ENCODE data around the gene OR6S1. TPM values are rescaled to one million over a fixed set of nuclear protein-coding genes. Genes with fewer than 3 reads are reported as not detected.

OR6S1 gene, protein sequence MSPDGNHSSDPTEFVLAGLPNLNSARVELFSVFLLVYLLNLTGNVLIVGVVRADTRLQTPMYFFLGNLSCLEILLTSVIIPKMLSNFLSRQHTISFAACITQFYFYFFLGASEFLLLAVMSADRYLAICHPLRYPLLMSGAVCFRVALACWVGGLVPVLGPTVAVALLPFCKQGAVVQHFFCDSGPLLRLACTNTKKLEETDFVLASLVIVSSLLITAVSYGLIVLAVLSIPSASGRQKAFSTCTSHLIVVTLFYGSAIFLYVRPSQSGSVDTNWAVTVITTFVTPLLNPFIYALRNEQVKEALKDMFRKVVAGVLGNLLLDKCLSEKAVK
- total RNA-seq (2022; extraction: Qiagen RNA extraction; ENCODE audit: low read depth): not detected in 5 replicates

DNA sequence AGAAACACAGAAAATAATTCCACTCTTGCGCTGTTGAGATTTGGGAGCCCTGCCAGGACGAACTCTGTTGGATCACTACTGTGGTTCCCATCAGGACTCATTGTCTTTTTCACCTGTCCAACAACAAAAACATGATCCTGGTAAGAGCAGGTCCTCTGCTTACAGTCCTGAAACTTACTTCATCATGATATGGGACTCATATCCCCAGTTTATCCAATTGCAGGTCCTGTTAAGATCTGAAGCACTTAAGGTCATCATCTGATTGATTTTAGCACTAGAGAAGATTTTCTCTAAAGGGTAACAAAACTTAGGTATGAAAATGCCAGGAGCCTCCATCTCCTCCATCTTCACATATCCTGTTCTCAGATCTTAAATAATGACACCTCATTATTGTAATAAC is at the start of gene OR6S1:
TSS of gene OR6S1 (minus strand) at position 101 of the 400 bp plus-strand sequence. CDS start at position 101, 0 bp downstream.

DNA sequence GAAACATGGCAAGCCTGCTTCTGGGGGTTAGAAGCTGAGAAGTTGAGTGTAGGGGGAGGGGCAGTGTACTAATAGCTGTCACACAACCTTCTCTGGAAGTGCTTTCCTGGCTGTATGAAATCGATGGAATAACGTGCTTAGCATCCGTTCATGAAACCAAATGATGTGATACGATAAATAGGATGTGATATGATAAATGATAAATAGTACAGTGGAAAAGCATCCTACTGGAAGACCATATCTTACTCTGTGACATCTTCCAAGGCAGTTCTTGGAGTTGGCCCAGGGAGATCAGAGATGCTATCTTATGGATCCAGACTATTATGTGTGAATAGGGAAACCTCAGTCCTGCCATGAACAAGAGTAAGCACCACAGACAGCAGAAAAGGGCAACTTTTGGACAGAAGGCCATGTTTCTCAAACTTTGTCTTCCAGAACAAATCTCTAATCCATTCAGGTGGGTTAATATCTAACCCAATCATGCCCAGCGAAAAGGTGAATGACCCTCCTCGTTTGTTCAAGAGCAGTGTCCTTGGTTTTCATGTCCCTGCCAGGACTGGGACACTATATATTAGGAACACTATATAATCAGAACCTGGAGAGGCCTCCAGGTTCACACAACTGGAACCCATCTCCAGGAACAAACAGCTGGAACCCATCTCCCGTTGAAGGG is 46.8 kb upstream of the OR6S1 start, which contains the start of gene ANG:
TSS of gene ANG (plus strand) at position 598 of the 673 bp plus-strand sequence. CDS start 4,801 bp downstream, outside the sequence.

DNA sequence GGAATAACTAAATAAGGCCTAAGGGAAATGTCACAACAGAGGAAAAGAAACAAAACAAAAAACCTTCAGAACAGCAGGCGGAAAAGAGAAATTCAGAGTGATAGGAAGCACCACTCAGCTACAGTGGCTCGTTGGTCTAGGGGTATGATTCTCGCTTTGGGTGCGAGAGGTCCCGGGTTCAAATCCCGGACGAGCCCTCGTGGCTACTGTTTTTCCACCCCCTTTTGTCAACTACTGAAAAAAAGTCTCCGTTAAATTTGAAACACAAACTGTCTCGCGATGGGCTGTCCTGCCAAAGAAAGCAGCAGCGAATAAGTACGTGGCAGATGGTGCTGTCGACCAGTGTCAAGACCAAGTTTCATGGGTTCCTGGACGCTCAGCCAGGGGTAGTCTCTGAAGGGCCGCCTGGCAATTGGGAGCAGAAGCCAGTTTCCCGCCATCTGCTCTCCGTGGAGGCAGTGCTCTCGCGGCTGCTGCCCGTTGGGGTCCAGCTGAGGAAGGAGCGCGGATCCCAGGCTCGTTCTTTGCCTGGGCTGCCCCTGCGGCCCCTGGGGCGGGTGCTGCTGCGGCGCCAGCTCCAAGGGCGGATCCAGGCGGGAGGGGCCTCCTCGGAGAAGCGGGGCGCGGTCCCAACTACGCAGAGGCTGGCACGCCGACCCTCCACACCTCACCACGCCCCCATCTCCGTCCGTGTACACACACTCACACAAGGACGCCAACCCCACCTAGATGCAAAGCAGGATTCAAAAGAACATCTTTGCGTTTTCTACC is 42.6 kb upstream of the OR6S1 start, which contains the start of gene RNASE4:
TSS of gene RNASE4 (plus strand) at position 670 of the 771 bp plus-strand sequence. CDS start 14,812 bp downstream, outside the sequence.

DNA sequence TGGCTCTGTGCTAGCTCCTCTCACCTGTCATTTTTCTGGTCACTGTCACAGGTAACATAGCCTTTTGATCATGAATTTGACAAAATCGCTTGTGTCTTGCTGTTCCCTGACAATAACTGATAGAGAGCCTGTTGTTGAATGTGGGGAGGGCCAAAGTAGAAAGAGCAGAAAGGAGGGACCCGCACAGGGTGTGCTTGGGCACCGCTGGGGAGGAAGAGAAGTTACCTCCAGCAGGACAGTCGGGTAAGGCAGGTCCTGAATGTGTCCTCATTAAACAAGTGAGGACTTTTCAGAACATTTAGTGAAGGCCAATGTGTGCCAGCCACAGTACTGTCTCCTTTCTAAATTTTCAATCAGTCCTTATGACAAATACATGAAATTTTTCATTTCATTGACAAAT is 50.3 kb downstream of the OR6S1 start, which contains the start of gene RNASE12:
TSS of gene RNASE12 (minus strand) at position 142 of the 400 bp plus-strand sequence. CDS start 653 bp downstream, outside the sequence.

Other genes starting within 250 kb of the OR6S1 start
- 8.4 to 11.9 TPM (median 10.9 TPM) in 5 replicates for gene TEP1, start 228.2 kb downstream of the OR6S1 start, total RNA-seq (2022; extraction: Qiagen RNA extraction; ENCODE audit: low read depth)
- 0.01 TPM in 1 of 5 replicates, not detected in the others for gene KLHL33, start 205.5 kb downstream of the OR6S1 start, total RNA-seq (2022; extraction: Qiagen RNA extraction; ENCODE audit: low read depth)
- gene OSGEP, start 186.9 kb downstream of the OR6S1 start, total RNA-seq (2022; extraction: Qiagen RNA extraction; ENCODE audit: low read depth): 23.9 to 30.0 TPM (median 26.1 TPM) in 5 replicates
- gene APEX1, start 186.5 kb downstream of the OR6S1 start, total RNA-seq (2022; extraction: Qiagen RNA extraction; ENCODE audit: low read depth): 262 to 275 TPM (median 270 TPM) in 5 replicates
- 30.6 to 38.5 TPM (median 35.8 TPM) in 5 replicates for gene PIP4P1, start 180.3 kb downstream of the OR6S1 start, total RNA-seq (2022; extraction: Qiagen RNA extraction; ENCODE audit: low read depth)
- 171 to 195 TPM (median 176 TPM) in 5 replicates for gene PNP, start 172.3 kb downstream of the OR6S1 start, total RNA-seq (2022; extraction: Qiagen RNA extraction; ENCODE audit: low read depth)
- 0.19 to 0.30 TPM (median 0.26 TPM) in 4 of 5 replicates, not detected in the other for gene RNASE10, start 136.2 kb downstream of the OR6S1 start, total RNA-seq (2022; extraction: Qiagen RNA extraction; ENCODE audit: low read depth)
- gene RNASE9, start 80.6 kb downstream of the OR6S1 start, total RNA-seq (2022; extraction: Qiagen RNA extraction; ENCODE audit: low read depth): not detected in 5 replicates
- gene RNASE11, start 53.7 kb downstream of the OR6S1 start, total RNA-seq (2022; extraction: Qiagen RNA extraction; ENCODE audit: low read depth): not detected in 5 replicates
- not detected in 5 replicates for gene RNASE12, start 50.3 kb downstream of the OR6S1 start, total RNA-seq (2022; extraction: Qiagen RNA extraction; ENCODE audit: low read depth)
- gene RNASE4, start 42.9 kb upstream of the OR6S1 start, total RNA-seq (2022; extraction: Qiagen RNA extraction; ENCODE audit: low read depth): 5.4 to 9.5 TPM (median 7.2 TPM) in 5 replicates
- 7.5 to 12.2 TPM (median 10.6 TPM) in 5 replicates for gene ANG, start 47.1 kb upstream of the OR6S1 start, total RNA-seq (2022; extraction: Qiagen RNA extraction; ENCODE audit: low read depth)
- not detected in 5 replicates for gene EDDM3A, start 104.2 kb upstream of the OR6S1 start, total RNA-seq (2022; extraction: Qiagen RNA extraction; ENCODE audit: low read depth)
- gene EDDM3B, start 126.7 kb upstream of the OR6S1 start, total RNA-seq (2022; extraction: Qiagen RNA extraction; ENCODE audit: low read depth): not detected in 5 replicates
- gene RNASE6, start 139.6 kb upstream of the OR6S1 start, total RNA-seq (2022; extraction: Qiagen RNA extraction; ENCODE audit: low read depth): not detected in 5 replicates
- gene RNASE1, start 161.2 kb upstream of the OR6S1 start, total RNA-seq (2022; extraction: Qiagen RNA extraction; ENCODE audit: low read depth): 0.16 to 0.35 TPM (median 0.24 TPM) in 3 of 5 replicates, not detected in the others
- not detected in 5 replicates for gene RNASE3, start 249.7 kb upstream of the OR6S1 start, total RNA-seq (2022; extraction: Qiagen RNA extraction; ENCODE audit: low read depth)

Data from A549 treated with CpdA at 1 μM for 4 hours (cell line).